Hippocampal formation (tissue), 2 donors: Measurements from ENCODE around the gene NOTCH4.
"Not testable (repeated sequence)": the region's sequence is repeated elsewhere in the genome, so short reads cannot be mapped to it uniquely, and the experiment has no call there.

Experiments
- DNase-seq, 2 donors: peaks; one replicate each; lab custom pipeline; 2025; lab: John Stamatoyannopoulos, UW

The NOTCH4 gene

GRCh38 chr6:32223258-32224235, at the start of gene NOTCH4:
TSS of gene NOTCH4 (minus strand) at chr6:32224067. CDS start at chr6:32223928, 139 bp downstream.
- DNase-seq, result no peak

GRCh38 chr6:32271429-32271828, 47.6 kb upstream of the NOTCH4 start:
- DNase-seq, result peak in 1 of 2 donors; percentile 0

- not testable (repeated sequence) for DNase-seq
Measured at GRCh38 chr6:32268459-32268858, 44.6 kb upstream of the NOTCH4 start.

- no peak for DNase-seq
Measured at GRCh38 chr6:32267035-32267434, 43.2 kb upstream of the NOTCH4 start.

- not testable (repeated sequence) for DNase-seq
Measured at GRCh38 chr6:32257262-32257661, 33.4 kb upstream of the NOTCH4 start.

- DNase-seq, result peak; percentile 47 to 56
Measured at GRCh38 chr6:32255199-32256153, 31.6 kb upstream of the NOTCH4 start.

- no peak for DNase-seq
Measured at GRCh38 chr6:32254761-32255198, 30.9 kb upstream of the NOTCH4 start.

- DNase-seq, result no peak
Measured at GRCh38 chr6:32252331-32253009, 28.6 kb upstream of the NOTCH4 start.

- no peak for DNase-seq
Measured at GRCh38 chr6:32249262-32249661, 25.4 kb upstream of the NOTCH4 start.

- no peak for DNase-seq
Measured at GRCh38 chr6:32247401-32247800, 23.5 kb upstream of the NOTCH4 start.

GRCh38 chr6:32244946-32245398, 21.1 kb upstream of the NOTCH4 start:
- peak; percentile 45 to 66 for DNase-seq

GRCh38 chr6:32244270-32244669, 20.4 kb upstream of the NOTCH4 start:
- no peak for DNase-seq

- not testable (repeated sequence) for DNase-seq
Measured at GRCh38 chr6:32242318-32242813, 18.5 kb upstream of the NOTCH4 start.

- DNase-seq, result no peak
Measured at GRCh38 chr6:32240686-32241085, 16.8 kb upstream of the NOTCH4 start.

- no peak for DNase-seq
Measured at GRCh38 chr6:32239462-32239861, 15.6 kb upstream of the NOTCH4 start.

GRCh38 chr6:32234934-32235333, 11.1 kb upstream of the NOTCH4 start:
- no peak for DNase-seq

GRCh38 chr6:32226434-32226833, 2.6 kb upstream of the NOTCH4 start:
- DNase-seq, result no peak

GRCh38 chr6:32224696-32225095, 829 bp upstream of the NOTCH4 start:
- no peak for DNase-seq

GRCh38 chr6:32222333-32223230, 1.3 kb downstream of the NOTCH4 start:
- DNase-seq, result no peak

GRCh38 chr6:32220021-32220420, 3.8 kb downstream of the NOTCH4 start:
- DNase-seq, result no peak
